GM23248 (cell line): ENCODE measurements around the gene TMEM184B. TPM values are rescaled to one million over a fixed set of nuclear protein-coding genes. Genes with fewer than 3 reads are reported as not detected.

Experiments used
- DNase-seq: peaks from one replicate; pipeline ENCODE4 v3.0.0-alpha.2; 2015
- H2AFZ ChIP-seq: fragments of 200-600 bp; sonication (generic); 2 replicates; pipeline ENCODE4 v1.6.1; 2016; ENCODE audit warnings: antibody characterized with exemption
- H3F3A ChIP-seq: fragments of 200-600 bp; sonication (generic); 2 replicates; pipeline ENCODE4 v1.6.1; 2016; ENCODE audit warnings: mild to moderate bottlenecking, antibody characterized with exemption, mixed run types; ENCODE audit not compliant: insufficient read depth
- H3K27ac ChIP-seq: fragments of 200-600 bp; sonication (generic); 2 replicates; pipeline ENCODE4 v1.5.1; 2016; ENCODE audit warnings: mild to moderate bottlenecking
- H3K27me3 ChIP-seq: fragments of 200-600 bp; sonication (generic); replicated peaks from 2 replicates; pipeline ENCODE4 v1.6.1; 2016; ENCODE audit warnings: mild to moderate bottlenecking; ENCODE audit not compliant: insufficient read depth
- H3K36me3 ChIP-seq: fragments of 200-600 bp; sonication (generic); 2 replicates; pipeline ENCODE4 v1.6.1; 2016; ENCODE audit warnings: low read depth, mild to moderate bottlenecking
- H3K4me1 ChIP-seq: fragments of 200-600 bp; sonication (generic); 2 replicates; pipeline ENCODE4 v1.6.1; 2016; ENCODE audit warnings: mild to moderate bottlenecking; ENCODE audit not compliant: insufficient read depth
- H3K4me2 ChIP-seq: fragments of 200-600 bp; sonication (generic); one replicate; pipeline ENCODE4 v1.6.1; 2016; ENCODE audit warnings: mild to moderate bottlenecking; ENCODE audit not compliant: unreplicated experiment
- H3K4me3 ChIP-seq: fragments of 200-600 bp; sonication (generic); 2 replicates; pipeline ENCODE4 v1.5.1; 2016; ENCODE audit warnings: mild to moderate bottlenecking
- H3K79me2 ChIP-seq: fragments of 200-600 bp; sonication (generic); 2 replicates; pipeline ENCODE4 v1.6.1; 2016; ENCODE audit warnings: mild to moderate bottlenecking; ENCODE audit not compliant: insufficient read depth
- H3K9ac ChIP-seq: fragments of 200-600 bp; sonication (generic); 2 replicates; pipeline ENCODE4 v1.6.1; 2016; ENCODE audit warnings: mild to moderate bottlenecking
- H3K9me2 ChIP-seq: fragments of 200-600 bp; sonication (generic); 2 replicates; pipeline ENCODE4 v1.6.1; 2016; ENCODE audit warnings: mixed run types, mild to moderate bottlenecking, moderate library complexity; ENCODE audit not compliant: insufficient read depth
- H3K9me3 ChIP-seq: fragments of 200-600 bp; sonication (generic); one replicate; pipeline ENCODE4 v1.6.1; 2017; ENCODE audit warnings: low read depth
- H4K20me1 ChIP-seq: fragments of 200-600 bp; sonication (generic); 2 replicates; pipeline ENCODE4 v1.6.0; 2016; ENCODE audit not compliant: insufficient read depth
- EZH2 ChIP-seq: fragments of 200-600 bp; sonication (generic); IDR thresholded peaks from 2 replicates; pipeline ENCODE4 v1.6.1; 2018; ENCODE audit warnings: antibody characterized with exemption, mild to moderate bottlenecking; ENCODE audit not compliant: insufficient read depth, poor library complexity, severe bottlenecking
- EZH2phosphoT487 ChIP-seq: fragments of 200-600 bp; sonication (generic); IDR thresholded peaks from 2 replicates; pipeline ENCODE4 v1.6.1; 2018; ENCODE audit warnings: antibody characterized with exemption, moderate library complexity, mild to moderate bottlenecking, low read depth; ENCODE audit not compliant: insufficient read depth
- WGBS, 2 experiments: methylation state at CpG; one replicate each; pipeline ENCODE4 v1.1.6; 2015 to 2017; ENCODE audit warnings: low lambda C conversion rate in 2 of 2, low coverage in 1 of 2; ENCODE audit errors: missing lambda C conversion rate in 2 of 2; 5-methylcytosine and 5-hydroxymethylcytosine counted together
- in situ Hi-C: fragments of 300-500 bp; cut with MboI; formaldehyde crosslinking; loops from 2 replicates; pipeline ENCODE4 v1.15.0; 2020
- polyA plus RNA-seq: library from polyadenylated mRNA; unstranded; fragments of >200 nt; fragmentation: Nextera tagmentation; extraction: Ambion mirVana; gene quantifications from 2 replicates; pipeline ENCODE4 v1.2.1, GENCODE V29; 2016
- total RNA-seq: library from RNA; depleted of rRNA; stranded (reverse); fragments of >200 nt; shearing (Covaris generic); gene quantifications from 2 replicates; pipeline ENCODE4 v1.2.3, GENCODE V29; 2014

TMEM184B gene
- total and polyA plus RNA-seq, 2 experiments from 2014 or later: 83.7 to 91.0 TPM

- Histone ChIP-seq H4K20me1 (peaks cover 7% of the 10 kb centered on the region), H3K79me2 (peaks cover 94% of the 10 kb centered on the region), H3F3A (peaks cover 62% of the 10 kb centered on the region), H3K4me1 (peaks cover 51% of the 10 kb centered on the region), H3K4me3 (peak overlapping the region; percentile 100; the same call in 1 of the 2 replicates), H3K36me3 (peaks cover 14% of the 10 kb centered on the region; the same call in 1 of the 2 replicates), H3K27me3 (no peaks in the 10 kb centered on the region), H3K4me2 (peak overlapping the region; percentile 55), H3K9ac (peak overlapping the region; percentile 99), H2AFZ (no peak overlapping the region), H3K9me3 (no peaks in the 10 kb centered on the region), H3K27ac (peak overlapping the region; percentile 96), H3K9me2 (no peaks in the 10 kb centered on the region)
- peak; percentile 42 for DNase-seq
- 80 to 82% methylated on average over 7 of the region's 7 CpGs for WGBS, 2 experiments
- in situ Hi-C loops: no loop called here
- TF ChIP-seq EZH2phosphoT487: no peak
- TF ChIP-seq EZH2: no peak
Observed at GRCh38 chr22:38312261-38312800, 39.5 kb upstream of the TMEM184B start.

- peaks cover 61% of the 10 kb centered on the region for H3F3A ChIP-seq
- DNase-seq: peak; percentile 66
- no peaks in the 10 kb centered on the region for H3K9me2 ChIP-seq
- no peaks in the 10 kb centered on the region for H3K9me3 ChIP-seq
- H3K4me2 ChIP-seq: peak overlapping the region; percentile 56
- TF ChIP-seq EZH2phosphoT487 (no peak), EZH2 (no peak)
- in situ Hi-C loops: no loop called here
- no peak overlapping the region for H2AFZ ChIP-seq
- peaks cover 55% of the 10 kb centered on the region for H3K4me1 ChIP-seq
- peak overlapping the region; percentile 96 for H3K27ac ChIP-seq
- peak overlapping the region; percentile 99 for H3K9ac ChIP-seq
- peaks cover 100% of the 10 kb centered on the region for H3K79me2 ChIP-seq
- H3K36me3 ChIP-seq: peaks cover 14% of the 10 kb centered on the region; the same call in 1 of the 2 replicates
- 51 to 53% methylated on average over 4 of the region's 4 CpGs for WGBS, 2 experiments
- peaks cover 7% of the 10 kb centered on the region for H4K20me1 ChIP-seq
- no peaks in the 10 kb centered on the region for H3K27me3 ChIP-seq
- peak overlapping the region; percentile 31; the same call in 1 of the 2 replicates for H3K4me3 ChIP-seq
Observed at GRCh38 chr22:38311323-38311620, 38.5 kb upstream of the TMEM184B start.

GRCh38 chr22:38310518-38311322 is 37.9 kb upstream of the TMEM184B start:
- no peaks in the 10 kb centered on the region for H3K9me2 ChIP-seq
- H3K9ac ChIP-seq: peak overlapping the region; percentile 99
- peaks cover 61% of the 10 kb centered on the region for H3F3A ChIP-seq
- H3K79me2 ChIP-seq: peaks cover 100% of the 10 kb centered on the region
- H2AFZ ChIP-seq: no peak overlapping the region
- H4K20me1 ChIP-seq: peaks cover 12% of the 10 kb centered on the region
- TF ChIP-seq EZH2 (no peak), EZH2phosphoT487 (no peak)
- H3K36me3 ChIP-seq: peaks cover 14% of the 10 kb centered on the region; the same call in 1 of the 2 replicates
- peak; percentile 57 for DNase-seq
- no peaks in the 10 kb centered on the region for H3K27me3 ChIP-seq
- H3K4me1 ChIP-seq: peaks cover 61% of the 10 kb centered on the region
- WGBS, 2 experiments: 44 to 46% methylated on average over 17 to 18 of the region's 18 CpGs
- H3K9me3 ChIP-seq: no peaks in the 10 kb centered on the region
- in situ Hi-C loops: no loop called here
- peak overlapping the region; percentile 96 for H3K27ac ChIP-seq
- H3K4me2 ChIP-seq: peak overlapping the region; percentile 56
- H3K4me3 ChIP-seq: peak overlapping the region; percentile 31

GRCh38 chr22:38309614-38310517 is 37.1 kb upstream of the TMEM184B start:
- Histone ChIP-seq H3K4me3 (peak overlapping the region; percentile 31), H3F3A (peaks cover 62% of the 10 kb centered on the region), H3K9me3 (no peaks in the 10 kb centered on the region), H3K36me3 (peaks cover 14% of the 10 kb centered on the region; the same call in 1 of the 2 replicates), H3K9ac (peak overlapping the region; percentile 99), H2AFZ (no peak overlapping the region), H3K27me3 (no peaks in the 10 kb centered on the region), H3K4me1 (peaks cover 69% of the 10 kb centered on the region), H3K27ac (peak overlapping the region; percentile 96), H3K79me2 (peaks cover 100% of the 10 kb centered on the region), H3K4me2 (peak overlapping the region; percentile 56), H4K20me1 (peaks cover 20% of the 10 kb centered on the region), H3K9me2 (no peaks in the 10 kb centered on the region)
- 26 to 33% methylated on average over 18 of the region's 18 CpGs for WGBS, 2 experiments
- TF ChIP-seq EZH2: no peak
- TF ChIP-seq EZH2phosphoT487: no peak
- peak; percentile 73 for DNase-seq
- in situ Hi-C loops: no loop called here
